OCI-LY7 (cell line): ENCODE results near the gene DZIP1L.

ENCODE experiments used
- CTCF ChIP-seq: fragments of 200-600 bp; sonication (generic); conservative IDR thresholded peaks from 2 replicates; pipeline ENCODE4 v1.5.1; 2014; ENCODE audit warnings: mild to moderate bottlenecking, antibody characterized with exemption, low read length, moderate library complexity, mixed read lengths
- EZH2phosphoT487 ChIP-seq: fragments of 200-600 bp; sonication (generic); IDR thresholded peaks from 2 replicates; pipeline ENCODE4 v1.6.1; 2018; ENCODE audit warnings: low read depth, borderline replicate concordance, mild to moderate bottlenecking, mixed run types, antibody characterized with exemption, low read length, moderate library complexity, mixed read lengths

GRCh38 chr3:138025553-138025952 is 89.9 kb downstream of the DZIP1L start:
- TF ChIP-seq CTCF: no peak
- no peak for TF ChIP-seq EZH2phosphoT487
